ENCODE data around the gene CATSPER1. TPM values are rescaled to one million over a fixed set of nuclear protein-coding genes. Genes with fewer than 3 reads are reported as not detected.

The CATSPER1 gene
- total RNA-seq, 1 donor from 2014 or later = not detected

DNA sequence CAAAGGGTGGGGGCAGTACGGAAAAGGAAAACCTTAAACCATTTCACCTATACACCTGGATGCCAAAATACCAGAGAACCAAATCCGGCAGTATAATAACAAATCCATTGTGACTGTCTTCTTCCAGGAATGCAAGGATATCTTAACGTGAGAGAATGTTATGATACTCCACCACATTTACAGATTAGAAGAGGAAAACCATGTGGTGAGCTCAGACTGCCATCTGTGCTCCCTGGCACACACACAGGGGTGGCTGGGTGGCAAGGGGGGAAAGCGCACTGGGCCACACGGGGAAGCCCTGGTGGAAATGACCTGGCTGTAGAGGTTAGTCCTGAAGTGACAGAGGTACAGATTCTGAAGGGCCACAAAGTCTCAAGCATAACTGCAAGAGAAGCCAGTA lies 34.2 kb downstream of the CATSPER1 start:
- Mint-ChIP-seq H3K27me3 (ENCODE audit: low read depth) (no peaks in the 10 kb centered on the region), H3K9me3 (no peaks in the 10 kb centered on the region), H3K27ac (ENCODE audit: unreplicated experiment) (no peak overlapping the region), H3K36me3 (ENCODE audit: low read depth) (peaks cover 2% of the 10 kb centered on the region), H3K4me1 (peaks cover 6% of the 10 kb centered on the region), H3K4me3 (no peak overlapping the region)
- TF ChIP-seq, protein P1, sequence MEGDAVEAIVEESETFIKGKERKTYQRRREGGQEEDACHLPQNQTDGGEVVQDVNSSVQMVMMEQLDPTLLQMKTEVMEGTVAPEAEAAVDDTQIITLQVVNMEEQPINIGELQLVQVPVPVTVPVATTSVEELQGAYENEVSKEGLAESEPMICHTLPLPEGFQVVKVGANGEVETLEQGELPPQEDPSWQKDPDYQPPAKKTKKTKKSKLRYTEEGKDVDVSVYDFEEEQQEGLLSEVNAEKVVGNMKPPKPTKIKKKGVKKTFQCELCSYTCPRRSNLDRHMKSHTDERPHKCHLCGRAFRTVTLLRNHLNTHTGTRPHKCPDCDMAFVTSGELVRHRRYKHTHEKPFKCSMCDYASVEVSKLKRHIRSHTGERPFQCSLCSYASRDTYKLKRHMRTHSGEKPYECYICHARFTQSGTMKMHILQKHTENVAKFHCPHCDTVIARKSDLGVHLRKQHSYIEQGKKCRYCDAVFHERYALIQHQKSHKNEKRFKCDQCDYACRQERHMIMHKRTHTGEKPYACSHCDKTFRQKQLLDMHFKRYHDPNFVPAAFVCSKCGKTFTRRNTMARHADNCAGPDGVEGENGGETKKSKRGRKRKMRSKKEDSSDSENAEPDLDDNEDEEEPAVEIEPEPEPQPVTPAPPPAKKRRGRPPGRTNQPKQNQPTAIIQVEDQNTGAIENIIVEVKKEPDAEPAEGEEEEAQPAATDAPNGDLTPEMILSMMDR (conservative IDR thresholded peaks at IDR 0.05) = no peak
- no peak for DNase-seq (ENCODE audit: low read depth, low spot score)

DNA sequence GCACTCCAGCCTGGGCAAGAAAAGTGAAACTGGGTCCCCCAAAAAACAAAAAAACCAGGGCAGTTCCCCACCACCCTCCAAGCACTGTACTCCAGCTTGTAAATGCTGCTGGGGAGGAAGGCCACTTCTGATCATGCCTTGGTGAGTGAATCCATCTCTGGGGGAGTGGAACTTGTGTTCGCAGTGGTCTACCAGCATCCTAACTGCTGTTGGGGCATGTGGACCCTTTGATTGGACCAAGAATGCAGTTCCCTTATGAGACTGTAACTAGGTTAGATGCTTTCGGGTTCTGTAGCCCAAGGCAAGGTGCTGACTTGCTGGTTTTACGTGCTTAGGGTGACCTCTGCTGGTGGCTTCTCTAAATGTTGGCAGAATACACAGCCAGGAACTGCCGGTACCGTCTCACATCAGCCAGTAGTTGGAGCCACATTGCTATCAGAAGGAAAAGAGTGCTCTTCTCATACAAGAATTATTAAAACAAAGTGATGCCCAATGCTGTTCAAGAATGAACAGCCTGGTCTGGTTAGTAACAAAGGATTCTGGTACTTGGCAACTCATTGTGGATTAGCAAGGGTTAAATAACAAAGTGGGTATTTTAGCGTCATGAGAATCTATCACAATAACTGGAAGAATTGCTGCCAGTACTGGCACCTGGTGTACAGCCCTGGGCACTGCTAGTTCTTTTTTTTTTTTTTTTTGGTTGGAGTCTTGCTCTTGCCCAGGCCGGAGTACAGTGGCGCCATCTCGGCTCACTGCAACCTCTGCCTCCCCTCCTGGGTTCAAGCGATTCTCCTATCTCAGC lies 37.3 kb downstream of the CATSPER1 start:
- DNase-seq (ENCODE audit: low read depth, low spot score) = peak; percentile 92
- Mint-ChIP-seq H3K36me3 (ENCODE audit: low read depth) (no peaks in the 10 kb centered on the region), H3K4me1 (peaks cover 6% of the 10 kb centered on the region), H3K27me3 (ENCODE audit: low read depth) (no peaks in the 10 kb centered on the region), H3K27ac (ENCODE audit: unreplicated experiment) (no peak overlapping the region), H3K9me3 (no peaks in the 10 kb centered on the region), H3K4me3 (peak overlapping the region; percentile 27)
- TF ChIP-seq, protein P1 (conservative IDR thresholded peaks at IDR 0.05) = peak; percentile 96

DNA sequence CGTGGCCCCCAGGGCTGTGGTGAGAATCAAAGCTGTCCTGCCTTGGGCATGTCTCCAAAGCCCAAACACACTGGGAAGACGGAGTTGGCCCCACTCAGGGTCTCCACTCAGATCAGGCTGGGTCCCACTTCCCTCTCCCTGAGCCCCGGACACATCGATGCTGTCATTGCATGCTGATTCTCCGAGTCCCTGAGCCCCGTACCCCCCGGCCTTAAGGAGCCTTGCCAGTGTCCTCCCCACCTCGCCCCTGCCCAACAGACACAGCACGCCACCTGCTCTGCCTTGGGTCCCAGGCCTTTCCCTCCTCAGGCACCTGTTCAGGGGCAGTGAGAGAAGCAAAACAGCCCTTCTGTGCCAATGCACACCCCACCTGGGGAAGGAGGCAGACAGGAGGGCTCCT lies 38.9 kb downstream of the CATSPER1 start:
- Mint-ChIP-seq H3K4me1 (peaks cover 6% of the 10 kb centered on the region), H3K9me3 (no peaks in the 10 kb centered on the region), H3K36me3 (ENCODE audit: low read depth) (no peaks in the 10 kb centered on the region), H3K27ac (ENCODE audit: unreplicated experiment) (no peak overlapping the region), H3K27me3 (ENCODE audit: low read depth) (no peaks in the 10 kb centered on the region), H3K4me3 (no peak overlapping the region)
- DNase-seq (ENCODE audit: low read depth, low spot score) = no peak
- TF ChIP-seq, protein P1 (conservative IDR thresholded peaks at IDR 0.05) = no peak

DNA sequence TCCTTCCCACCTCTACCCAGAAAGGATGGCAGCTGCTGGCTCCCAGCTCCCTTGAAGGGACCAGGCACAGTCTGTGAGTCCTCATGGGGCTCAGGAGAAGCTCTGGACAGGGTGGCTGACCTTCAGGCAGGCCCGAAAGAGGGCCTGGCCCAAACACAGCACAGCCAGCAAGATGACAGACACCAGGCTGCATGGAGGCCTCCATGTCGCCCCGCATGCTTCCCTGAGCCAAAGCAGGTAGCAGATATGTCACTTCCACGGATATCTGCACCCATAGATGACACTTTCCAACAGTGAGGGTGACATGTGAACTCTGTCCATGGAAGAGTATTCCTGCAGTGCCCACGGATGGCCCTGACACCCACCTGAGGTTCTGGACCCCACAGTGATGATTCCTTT lies 42.7 kb downstream of the CATSPER1 start:
- no peak overlapping the region for H3K27ac Mint-ChIP-seq (ENCODE audit: unreplicated experiment)
- H3K4me1 Mint-ChIP-seq = no peaks in the 10 kb centered on the region
- H3K4me3 Mint-ChIP-seq = no peak overlapping the region
- no peaks in the 10 kb centered on the region for H3K27me3 Mint-ChIP-seq (ENCODE audit: low read depth)
- no peak for DNase-seq (ENCODE audit: low read depth, low spot score)
- no peaks in the 10 kb centered on the region for H3K9me3 Mint-ChIP-seq
- peaks cover 3% of the 10 kb centered on the region for H3K36me3 Mint-ChIP-seq (ENCODE audit: low read depth)
- TF ChIP-seq, protein P1 (conservative IDR thresholded peaks at IDR 0.05) = no peak

DNA sequence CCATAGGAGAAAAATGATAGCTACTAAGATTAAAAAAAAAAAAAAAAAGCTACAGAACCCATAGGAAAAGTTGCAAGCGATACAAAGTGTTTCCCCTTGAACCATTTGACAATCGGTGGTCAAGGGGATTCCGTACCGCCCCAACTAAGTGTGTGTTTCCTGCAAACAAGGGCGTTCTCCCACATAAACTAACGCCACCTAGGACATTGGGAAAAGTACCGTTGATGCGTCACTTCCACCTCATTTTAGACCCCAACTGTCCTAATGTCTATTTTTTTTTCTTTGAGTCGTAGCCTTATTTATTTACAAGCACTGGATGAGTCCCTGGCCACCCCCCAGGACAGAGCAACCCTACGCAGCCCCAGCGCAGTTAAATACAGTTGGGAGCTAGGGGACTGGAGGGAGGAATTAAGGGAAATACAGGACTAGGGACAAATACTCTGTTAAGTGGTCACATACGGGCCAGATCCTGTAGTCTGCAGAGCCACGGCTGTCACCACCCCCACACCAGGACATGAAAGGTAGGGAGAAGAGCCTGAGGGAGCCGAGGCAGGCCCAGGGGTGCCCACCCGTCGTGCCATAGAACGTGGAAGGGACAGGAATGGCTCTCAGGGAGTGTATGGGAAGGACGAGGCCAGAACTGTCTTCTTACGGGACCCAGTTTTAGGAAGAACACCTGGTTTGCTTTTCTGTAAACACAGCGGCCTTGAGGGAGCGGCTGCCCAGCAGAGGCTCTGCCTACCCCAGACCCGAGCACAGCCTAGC lies 43.3 kb downstream of the CATSPER1 start:
- H3K4me3 Mint-ChIP-seq = no peak overlapping the region
- H3K27me3 Mint-ChIP-seq (ENCODE audit: low read depth) = no peaks in the 10 kb centered on the region
- no peaks in the 10 kb centered on the region for H3K4me1 Mint-ChIP-seq
- H3K9me3 Mint-ChIP-seq = no peaks in the 10 kb centered on the region
- peaks cover 3% of the 10 kb centered on the region for H3K36me3 Mint-ChIP-seq (ENCODE audit: low read depth)
- no peak overlapping the region for H3K27ac Mint-ChIP-seq (ENCODE audit: unreplicated experiment)
- TF ChIP-seq, protein P1 (conservative IDR thresholded peaks at IDR 0.05) = no peak
- DNase-seq (ENCODE audit: low read depth, low spot score) = no peak
